LHCN-M2 (cell line): ENCODE measurements around the gene TMPRSS11B. TPM values are rescaled to one million over a fixed set of nuclear protein-coding genes. Genes with fewer than 3 reads are reported as not detected.
"Not testable (repeated sequence)": the region's sequence is repeated elsewhere in the genome, so short reads cannot be mapped to it uniquely, and the experiment has no call there.

Experiments
- DNase-seq: peaks from one replicate; pipeline ENCODE4 v3.0.0-alpha.2; 2012; ENCODE audit warnings: low read depth
- total RNA-seq: library from RNA; depleted of rRNA; stranded (reverse); fragments of >200 nt; gene quantifications from 2 replicates; pipeline ENCODE4 v1.2.3, GENCODE V29; 2014; rRNA removed

Gene TMPRSS11B
- total RNA-seq, 1 experiment from 2014 or later: not detected

GRCh38 chr4:68218044-68218443 lies 27.4 kb downstream of the TMPRSS11B start:
- DNase-seq: peak; percentile 46

GRCh38 chr4:68216501-68216900 lies 29.0 kb downstream of the TMPRSS11B start:
- no peak for DNase-seq

GRCh38 chr4:68209003-68209402 lies 36.5 kb downstream of the TMPRSS11B start:
- peak; percentile 4 for DNase-seq

- not testable (repeated sequence) for DNase-seq
These were observed 51.2 kb downstream of the TMPRSS11B start for GRCh38 chr4:68194305-68194704.

GRCh38 chr4:68193194-68193593 lies 52.3 kb downstream of the TMPRSS11B start:
- no peak for DNase-seq

GRCh38 chr4:68187145-68187544 lies 58.3 kb downstream of the TMPRSS11B start:
- no peak for DNase-seq

- no peak for DNase-seq
These were observed 60.6 kb downstream of the TMPRSS11B start for GRCh38 chr4:68184923-68185322.

GRCh38 chr4:68183417-68183816 lies 62.1 kb downstream of the TMPRSS11B start:
- DNase-seq: no peak

- no peak for DNase-seq
These were observed 63.1 kb downstream of the TMPRSS11B start for GRCh38 chr4:68182382-68182820.

GRCh38 chr4:68180849-68181526 lies 64.5 kb downstream of the TMPRSS11B start:
- peak; percentile 32 for DNase-seq

GRCh38 chr4:68176904-68177303 lies 68.6 kb downstream of the TMPRSS11B start:
- peak; percentile 7 for DNase-seq

Other genes with a start within 250 kb of the TMPRSS11B start
- not detected in 2 replicates for gene TMPRSS11F, start 115.8 kb downstream of the TMPRSS11B start, total RNA-seq
- 35.5 and 44.4 TPM in 2 replicates for gene YTHDC1, start 104.4 kb upstream of the TMPRSS11B start, total RNA-seq
- gene TMPRSS11E, start 201.8 kb upstream of the TMPRSS11B start, total RNA-seq: 0.40 TPM in 1 of 2 replicates, not detected in the other